ENCODE data around the gene RAD51AP2.
"Not testable (repeated sequence)": the region's sequence is repeated elsewhere in the genome, so short reads cannot be mapped to it uniquely, and the experiment has no call there.

The RAD51AP2 gene

DNA sequence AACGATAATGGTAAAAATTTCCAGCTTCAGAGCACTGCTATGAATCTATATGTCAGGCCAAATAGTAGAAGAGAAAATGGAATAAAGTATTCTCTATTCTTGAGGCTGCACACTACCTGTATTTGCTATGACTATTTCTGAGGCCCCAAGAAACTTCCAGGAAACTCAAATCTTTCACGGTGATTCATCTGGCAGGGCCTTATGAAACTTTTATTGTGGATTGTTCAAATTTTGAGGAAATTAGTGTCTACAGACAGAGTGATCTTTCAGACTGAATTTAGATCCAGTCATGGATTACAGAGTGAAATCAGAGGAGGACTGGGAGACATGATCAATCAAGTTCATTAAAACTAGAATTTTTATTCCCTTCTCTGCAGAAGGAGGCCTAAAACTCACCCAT lies 18.2 kb upstream of the RAD51AP2 start:
- DNase-seq: no peak

DNA sequence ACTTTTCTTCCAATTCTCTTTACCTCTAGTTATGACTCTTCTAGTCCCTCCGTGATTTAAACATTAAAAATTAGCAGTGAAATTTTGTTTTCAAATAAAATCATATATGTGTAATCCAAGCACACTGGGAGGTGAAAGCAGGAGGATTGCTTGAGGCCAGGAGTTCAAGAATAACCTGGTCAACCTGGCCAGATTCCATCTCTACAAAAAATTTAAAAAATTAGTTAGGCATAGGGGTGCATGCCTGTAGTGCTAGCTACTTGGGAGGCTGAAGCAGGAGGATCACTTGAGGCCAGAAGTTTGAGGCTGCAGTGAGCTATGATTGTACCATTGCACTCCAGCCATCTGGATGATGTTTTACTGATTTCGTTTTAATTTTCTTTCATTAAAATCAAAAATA lies 15.3 kb upstream of the RAD51AP2 start:
- DNase-seq: no peak

DNA sequence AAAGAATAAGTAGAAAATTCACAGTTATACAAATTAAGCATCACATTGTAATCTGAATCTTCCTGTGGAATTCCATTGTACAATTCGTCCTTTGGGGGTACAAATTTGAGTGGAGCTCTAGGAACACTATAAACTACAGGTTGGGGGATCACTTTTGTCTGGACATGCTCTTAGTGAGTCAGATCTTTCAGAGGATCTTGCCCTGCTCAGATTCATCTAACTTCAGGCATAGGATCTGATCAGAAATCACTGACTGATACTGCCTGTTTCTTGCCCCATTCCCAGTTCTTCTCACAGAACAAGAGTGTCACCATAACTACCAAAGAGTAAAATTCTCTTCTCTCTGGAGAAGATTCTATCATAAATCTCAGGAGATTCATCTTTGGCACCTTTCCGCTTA lies 11.5 kb upstream of the RAD51AP2 start:
- no peak for DNase-seq

DNA sequence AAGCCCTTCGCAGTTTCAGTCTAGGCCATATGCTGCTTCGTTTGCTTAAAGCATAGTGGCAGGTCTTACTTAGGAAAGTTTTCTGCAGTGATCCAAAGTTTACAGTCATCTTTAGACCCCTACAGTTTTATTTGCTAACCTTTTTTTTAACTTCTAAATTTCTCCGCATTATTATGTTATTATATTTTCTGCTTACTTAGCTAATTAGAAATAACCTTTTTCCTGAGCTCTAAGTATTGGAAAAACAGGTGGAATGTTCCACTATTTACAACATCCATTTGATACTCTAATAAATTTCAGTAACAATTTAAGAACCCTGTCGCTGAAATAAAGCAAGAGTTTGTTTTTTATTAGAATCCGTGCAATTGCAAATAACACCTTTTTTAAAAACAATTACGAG lies 4.1 kb upstream of the RAD51AP2 start:
- no peak for DNase-seq

DNA sequence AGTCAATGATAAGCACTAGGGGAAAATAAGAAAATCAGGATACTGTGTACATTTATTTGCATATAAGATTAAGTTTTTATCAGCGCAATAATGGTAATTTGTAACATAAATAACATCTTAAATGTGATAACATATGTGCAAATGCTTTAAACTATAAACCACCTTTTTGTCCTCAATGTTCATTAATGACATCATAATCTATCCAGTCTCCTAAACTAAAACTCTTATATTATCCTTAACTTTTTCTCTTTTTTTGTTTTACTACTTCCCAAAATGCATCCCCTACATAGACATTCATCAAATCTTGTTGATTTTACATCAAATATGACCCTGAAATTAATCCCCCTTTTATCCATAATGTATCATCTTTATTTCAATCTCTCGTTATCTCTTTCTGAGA lies 3.4 kb upstream of the RAD51AP2 start:
- no peak for DNase-seq

DNA sequence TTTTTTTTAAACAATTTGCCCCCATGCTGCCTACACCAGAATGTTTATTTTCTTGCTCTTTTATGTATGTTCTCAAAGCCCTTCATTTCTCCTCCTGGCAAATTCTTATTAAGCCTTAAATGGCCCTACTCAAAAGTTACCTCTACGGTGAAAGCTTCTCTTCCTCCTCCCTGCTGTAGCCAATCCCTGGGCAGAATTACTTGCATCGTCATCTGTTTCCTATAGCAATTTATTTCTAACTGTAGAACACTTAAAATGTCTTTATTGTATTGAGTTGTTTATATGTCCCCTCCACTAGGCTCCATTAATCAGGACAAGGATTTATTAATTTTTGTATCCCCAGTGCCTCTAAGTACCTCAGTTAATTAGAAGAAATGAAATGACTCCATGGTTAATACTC lies 2.5 kb upstream of the RAD51AP2 start:
- no peak for DNase-seq

DNA sequence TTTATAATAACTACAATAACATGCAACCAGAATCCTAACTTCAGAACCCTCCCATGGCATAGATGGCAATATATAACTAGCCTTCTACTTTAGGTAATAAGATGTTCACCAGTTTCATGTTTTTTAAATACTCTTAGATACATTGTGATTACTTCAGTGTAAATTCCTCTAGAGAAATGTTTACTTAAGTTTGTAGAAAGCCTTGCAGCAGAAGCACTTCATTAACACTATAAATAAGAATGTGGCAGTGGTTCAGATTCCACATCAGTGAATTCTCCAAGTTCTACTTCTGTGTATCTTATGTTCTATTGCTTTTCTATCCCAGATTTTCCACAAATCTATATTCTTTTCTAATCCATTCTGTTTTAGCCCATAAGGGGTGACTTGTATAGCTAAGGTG lies 1.2 kb upstream of the RAD51AP2 start:
- DNase-seq: no peak

DNA sequence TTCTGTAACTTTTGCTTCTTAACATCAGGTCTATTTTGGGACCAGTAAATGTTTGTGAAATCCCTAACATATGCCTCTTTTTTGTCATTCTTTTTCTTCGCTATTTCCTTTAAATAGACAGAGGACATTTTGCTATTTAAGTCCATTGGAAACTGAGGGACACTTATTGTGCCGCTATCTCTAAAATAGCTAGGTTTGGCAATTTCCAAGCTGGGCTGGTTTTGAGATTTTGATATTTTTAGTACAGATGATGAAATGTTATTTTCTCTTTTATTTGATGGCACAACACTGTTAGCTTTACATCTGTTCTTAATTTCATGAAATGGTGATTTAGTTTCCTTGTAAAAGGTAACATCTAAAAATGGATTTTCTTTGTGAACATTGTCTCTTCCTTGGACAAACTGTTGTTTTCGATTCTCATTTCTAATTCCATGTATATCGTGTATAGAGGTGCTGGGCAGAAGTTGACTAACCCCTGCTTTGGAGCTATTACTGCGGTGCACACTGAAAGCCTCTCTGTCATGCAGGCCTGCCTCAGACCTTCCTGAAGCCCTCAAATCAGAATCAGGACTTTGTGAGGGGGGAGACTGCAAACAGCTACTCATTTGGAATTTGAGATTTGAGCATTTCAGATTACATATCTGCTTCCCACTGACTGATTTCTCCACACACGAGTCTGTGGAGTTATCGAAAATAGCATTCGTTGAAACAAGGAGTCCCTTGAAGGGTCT lies 594 bp downstream of the RAD51AP2 start:
- DNase-seq: no peak

DNA sequence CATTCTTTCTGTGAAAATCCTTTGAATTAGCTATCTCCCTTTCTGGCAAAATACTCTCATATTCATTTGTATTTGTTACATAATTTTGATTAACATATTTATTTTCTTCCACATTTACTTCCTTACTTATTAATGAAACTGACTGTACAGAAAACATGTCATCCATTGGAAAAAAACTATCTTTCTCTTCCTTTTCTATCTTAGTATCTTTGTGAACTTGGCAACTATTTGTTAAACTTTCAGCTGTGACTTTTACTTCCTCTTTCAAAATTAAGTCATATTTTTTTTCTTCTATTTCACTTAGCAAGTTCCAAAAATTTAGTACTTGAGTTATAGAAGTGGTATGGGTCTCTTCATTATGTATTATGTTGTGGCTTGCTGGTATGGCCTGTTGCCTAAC lies 2.6 kb downstream of the RAD51AP2 start:
- DNase-seq: peak; percentile 77

DNA sequence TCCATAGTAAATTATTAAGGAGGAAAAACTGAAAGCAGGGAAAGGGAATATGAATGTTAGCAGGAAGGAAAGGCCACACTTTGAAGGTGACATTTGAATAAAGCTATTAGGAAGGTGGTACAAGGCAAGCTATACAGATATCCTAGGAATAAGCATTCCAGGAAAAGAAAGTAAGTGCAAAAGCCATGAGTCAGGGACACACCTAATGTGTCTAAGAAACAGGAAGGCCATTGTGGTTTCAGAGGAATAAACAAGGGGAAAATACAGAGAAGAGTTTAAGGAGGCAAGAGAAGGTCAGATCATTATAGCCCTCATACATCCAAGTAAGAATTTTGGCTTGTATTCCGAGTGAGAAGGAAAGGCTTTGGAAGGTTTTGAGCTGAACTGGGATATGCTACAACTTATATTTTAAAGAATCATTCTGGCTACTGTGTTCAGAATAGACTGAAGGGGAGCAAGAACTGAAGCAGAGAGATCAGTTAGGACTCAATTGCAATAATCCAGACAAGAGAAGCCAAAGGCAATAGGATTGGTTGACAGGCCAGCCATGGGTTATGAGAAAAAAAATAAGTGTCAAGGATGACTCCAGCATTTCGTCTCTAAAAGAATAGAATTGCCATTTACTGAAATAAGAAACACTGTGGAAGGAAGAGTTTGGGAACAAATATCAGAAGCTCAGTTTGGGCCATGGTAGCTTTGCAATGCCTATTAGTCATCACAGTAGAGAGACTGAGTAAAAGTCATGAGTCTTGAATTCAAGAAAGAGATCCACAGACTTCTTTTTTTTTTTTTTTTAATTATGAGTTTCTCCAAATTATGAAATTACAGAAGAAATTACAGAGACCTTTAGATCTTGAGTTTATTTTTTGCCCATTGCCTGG lies 11.3 kb downstream of the RAD51AP2 start:
- peak; percentile 33 for DNase-seq

DNA sequence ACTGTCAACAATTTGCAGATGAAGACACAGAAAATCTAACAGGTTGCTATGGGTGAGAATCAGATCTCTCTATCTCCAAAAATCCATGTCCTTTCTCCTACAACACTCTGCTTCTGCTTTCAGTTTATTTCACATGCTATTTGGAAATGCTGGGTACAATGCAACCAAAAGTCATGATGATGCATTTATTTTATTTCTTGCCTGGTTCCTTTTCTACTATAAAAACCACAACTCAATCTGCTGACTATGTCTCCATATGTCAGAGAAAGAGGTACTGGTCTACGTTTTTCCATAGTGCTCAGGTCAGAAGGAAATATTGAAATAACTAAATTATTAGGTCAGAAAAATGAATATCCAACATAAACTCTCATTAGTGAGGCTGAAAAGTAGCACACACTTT lies 20.5 kb downstream of the RAD51AP2 start:
- DNase-seq: peak; percentile 68

DNA sequence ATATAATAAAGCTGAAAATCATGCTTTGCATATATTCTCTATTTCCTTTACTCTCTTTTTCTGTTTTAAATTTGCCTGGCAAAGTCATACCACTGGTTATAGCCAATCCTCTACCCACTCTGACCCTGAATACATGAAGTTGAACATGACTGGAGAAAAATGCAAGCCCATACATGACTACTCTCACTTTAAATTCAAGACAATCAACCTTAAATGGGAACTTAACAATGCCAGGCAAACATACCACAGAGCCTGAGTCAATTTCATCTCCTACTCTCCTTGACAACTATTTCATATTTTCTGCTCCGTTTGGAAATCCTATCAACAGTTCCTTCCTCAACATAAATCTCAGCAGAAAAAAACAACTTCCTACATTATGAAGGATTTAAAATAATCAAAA lies 22.6 kb downstream of the RAD51AP2 start:
- DNase-seq: no peak

DNA sequence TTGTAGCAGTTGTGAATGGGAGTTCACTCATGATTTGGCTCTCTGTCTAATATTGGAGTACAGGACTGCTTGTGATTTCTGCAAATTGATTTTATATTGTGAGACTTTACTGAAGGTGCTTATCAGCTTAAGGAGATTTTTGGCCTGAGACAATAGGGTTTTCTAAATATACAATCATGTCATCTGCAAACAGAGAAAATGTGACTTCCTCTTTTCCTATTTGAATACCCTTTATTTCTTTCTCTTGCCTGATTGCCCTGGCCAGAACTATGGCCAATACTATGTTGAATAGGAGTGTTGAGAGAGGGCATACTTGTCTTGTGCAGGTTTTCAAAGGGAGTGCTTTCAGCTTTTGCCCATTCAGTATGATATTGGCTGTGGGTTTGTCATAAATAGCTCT lies 28.1 kb downstream of the RAD51AP2 start:
- DNase-seq: not testable (repeated sequence)

DNA sequence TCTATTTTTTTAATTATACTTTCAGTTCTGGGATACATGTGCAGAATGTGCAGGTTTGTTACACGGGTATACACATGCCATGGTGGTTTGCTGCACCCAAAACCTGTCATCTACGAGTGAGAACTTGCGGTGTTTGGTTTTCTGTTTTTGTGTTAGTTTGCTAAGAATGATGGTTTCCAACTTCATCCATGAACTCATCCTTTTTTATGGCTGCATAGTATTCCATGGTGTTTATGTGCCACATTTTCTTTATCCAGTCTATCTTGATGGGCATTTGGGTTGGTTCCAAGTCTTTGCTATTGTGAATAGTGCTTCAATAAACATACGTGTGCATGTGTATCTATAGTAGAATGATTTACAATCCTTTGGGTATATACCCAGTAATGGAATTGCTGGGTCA lies 29.6 kb downstream of the RAD51AP2 start:
- not testable (repeated sequence) for DNase-seq

DNA sequence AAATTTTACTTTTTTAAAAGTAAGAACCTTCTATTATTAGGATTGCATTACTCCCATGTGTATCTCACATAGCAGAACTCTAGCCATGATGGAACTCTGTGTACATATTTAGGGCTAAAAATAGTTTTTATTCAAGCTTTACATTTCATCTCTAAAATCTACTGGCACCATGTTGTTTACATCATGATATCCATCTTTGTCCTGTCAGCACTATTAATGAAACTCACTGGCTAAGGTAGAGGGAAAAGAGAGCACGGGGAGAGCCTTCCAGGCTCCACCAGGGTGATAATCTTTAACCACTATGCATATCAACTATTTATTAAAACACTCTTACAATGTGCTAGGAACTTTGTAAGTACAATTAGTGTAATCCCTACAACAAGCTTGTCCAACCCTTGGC lies 34.7 kb downstream of the RAD51AP2 start:
- DNase-seq: no peak

DNA sequence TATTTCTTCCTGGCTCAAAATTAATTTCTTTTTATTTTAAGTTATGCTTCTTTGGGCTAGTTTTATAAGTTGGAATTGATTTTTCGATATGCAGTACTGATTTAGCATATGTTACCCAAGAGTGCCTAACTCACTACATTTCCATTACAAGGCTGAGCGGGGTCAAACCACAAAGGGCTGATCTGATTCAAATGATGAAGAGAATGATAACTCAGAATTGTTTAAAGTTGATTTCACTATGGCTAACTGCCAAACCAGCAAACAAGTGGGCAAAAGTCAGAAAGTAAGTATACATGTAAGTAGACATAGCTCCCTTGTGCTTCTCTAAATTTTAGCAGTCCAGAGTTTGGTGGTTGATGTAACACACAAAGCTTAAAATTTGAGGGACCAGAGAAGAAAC lies 35.6 kb downstream of the RAD51AP2 start:
- DNase-seq: no peak

DNA sequence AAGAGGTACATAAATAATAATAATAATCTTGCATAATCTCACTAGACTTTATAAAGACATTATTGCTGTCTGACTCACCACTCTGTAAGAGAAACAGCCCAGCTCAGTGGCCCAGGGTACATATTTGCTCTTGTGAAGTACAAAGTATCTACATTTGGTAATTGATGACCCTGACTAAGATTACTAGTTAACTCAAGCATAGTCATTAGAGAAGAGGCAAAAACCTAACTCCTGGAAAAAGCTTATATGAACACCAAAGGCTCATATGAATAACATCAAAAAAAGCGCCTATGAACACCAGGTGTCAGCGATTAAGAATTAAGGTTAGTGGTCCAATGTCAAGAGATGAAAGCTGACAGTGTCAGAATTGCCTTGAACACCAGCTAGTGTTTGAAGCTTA lies 38.4 kb downstream of the RAD51AP2 start:
- DNase-seq: no peak

DNA sequence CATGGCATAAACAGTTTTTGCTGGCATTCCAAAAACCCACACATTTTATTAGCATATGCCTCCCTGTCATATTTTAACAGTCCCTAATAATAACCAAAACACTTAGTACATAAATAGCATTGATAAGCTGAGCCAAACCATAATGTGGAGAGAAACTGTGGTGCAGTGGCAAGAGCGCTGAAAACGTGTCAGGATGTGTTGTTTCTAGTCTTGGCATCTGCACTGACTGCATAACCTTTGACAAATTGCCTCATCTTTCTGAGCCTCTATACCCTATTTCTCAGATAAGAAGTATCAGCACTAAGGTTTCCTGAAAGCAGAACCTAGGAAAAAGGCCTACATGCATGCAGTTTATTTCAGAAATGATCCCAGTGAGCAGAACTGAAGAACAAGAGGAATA lies 41.4 kb downstream of the RAD51AP2 start:
- DNase-seq: no peak

DNA sequence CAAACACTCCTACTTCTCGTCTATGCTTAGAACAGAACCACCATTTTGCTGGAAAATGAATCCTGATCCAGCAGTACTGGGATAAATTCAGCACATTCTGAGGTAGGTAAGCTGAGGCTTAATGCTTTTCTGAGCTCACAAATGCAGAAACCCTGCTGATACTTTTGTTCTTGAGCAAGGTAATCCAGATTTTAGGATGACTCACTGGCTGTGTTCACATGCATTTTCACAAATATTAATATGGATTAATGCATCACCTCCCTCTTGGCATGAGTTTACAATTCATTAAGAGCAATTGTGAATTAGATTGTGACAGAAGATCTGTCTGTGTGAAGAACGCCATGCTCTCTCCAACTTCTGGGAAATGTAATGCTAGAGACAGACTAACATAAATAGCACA lies 42.2 kb downstream of the RAD51AP2 start:
- DNase-seq: no peak

DNA sequence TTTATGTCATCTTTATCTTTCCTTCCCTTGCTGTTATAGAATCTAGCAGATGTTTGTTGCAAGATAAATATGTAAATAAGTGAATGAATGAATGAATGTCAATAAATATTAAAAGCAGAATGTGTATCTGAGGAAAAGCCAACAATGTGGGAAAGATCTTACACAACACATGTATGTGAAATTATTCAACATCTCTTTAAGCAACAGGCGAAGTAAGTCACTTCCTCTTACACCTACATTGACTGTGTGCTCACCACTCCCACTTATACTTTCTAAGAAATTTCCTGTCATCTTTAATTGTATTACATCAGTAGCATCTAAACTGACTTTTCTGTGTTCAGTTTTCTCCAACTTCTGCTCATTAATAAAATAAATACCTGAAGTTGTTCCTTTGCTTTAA lies 43.0 kb downstream of the RAD51AP2 start:
- peak; percentile 82 for DNase-seq

DNA sequence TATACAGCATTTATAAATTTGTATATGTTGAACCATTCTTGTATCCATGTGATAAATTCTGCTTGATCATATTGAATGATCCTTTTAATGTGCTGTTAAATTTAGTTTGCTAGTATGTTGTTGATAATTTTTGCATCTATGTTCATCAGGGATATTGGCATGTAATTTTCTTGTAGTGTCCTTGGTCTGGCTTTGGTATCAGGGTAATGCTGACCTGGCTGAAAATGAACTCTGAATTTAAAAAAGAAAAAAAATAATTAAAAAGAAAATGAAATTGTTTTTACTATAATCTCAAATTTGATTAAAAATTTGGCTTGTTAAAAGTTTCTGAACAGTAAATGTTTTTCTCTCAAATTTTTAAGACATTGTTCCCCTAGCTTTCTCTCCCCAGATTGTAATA lies 46.3 kb downstream of the RAD51AP2 start:
- no peak for DNase-seq

DNA sequence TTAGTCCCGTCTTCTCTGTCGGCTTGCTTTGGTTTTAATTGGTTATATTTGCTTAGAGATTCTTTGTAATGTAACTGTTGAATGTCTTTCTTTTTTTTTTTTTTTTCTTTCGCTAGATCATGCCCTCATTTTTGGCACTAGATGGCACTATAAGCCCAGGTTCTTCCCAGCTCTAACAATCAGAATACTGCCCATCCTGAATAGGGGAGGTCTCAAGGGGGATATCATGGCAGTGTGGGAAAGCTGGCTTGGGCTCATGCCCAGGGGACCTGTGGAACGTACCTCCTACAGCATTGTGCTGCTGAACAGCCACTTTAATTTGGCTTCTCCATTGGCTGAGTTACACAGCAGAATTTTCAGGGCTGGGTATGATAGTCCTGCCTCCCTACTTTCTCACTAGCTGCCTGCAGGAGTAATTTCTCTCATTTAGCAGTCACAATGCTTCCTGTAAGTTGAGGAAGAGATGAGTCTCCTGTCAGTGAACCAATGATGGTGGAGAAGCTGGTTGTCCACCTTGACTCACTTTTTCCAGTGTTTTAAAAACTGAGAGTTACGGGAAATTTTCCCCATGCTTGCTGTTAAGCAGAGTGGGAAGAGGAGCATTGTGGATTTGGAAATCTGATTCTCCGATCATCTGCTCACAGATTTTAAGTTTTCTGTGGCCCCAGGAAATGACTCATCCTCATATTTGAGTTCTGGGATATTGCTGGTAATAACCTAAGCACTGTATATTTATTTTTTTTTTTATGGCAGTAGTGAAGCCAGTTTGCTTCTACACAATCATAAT lies 47.2 kb downstream of the RAD51AP2 start:
- peak; percentile 20 for DNase-seq

DNA sequence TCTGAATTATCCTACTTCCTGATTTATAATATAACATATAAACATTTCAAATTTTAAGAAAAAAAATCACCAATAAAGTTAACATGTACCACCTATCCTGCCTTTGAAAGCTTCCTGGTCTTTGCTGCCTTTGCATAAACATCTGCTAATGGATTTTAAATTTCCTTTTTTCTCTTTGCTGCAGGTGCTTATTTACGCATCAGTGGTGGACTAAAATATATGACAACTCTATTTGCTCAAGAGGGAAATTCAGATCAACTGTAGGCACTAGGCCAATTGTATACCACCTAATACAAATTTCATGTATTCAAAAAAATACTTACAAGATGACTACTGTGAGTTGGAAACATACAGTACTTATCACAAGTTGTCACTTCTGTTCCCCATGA lies 57.2 kb downstream of the RAD51AP2 start:
- DNase-seq: no peak

All from inflammatory macrophage treated with lipopolysaccharide for 4 hours (primary cell).